Keratinocyte (primary cell): ENCODE results near the gene LRRFIP2.

Source experiments
- CTCF ChIP-seq, 3 experiments: IDR thresholded peaks in 1 of 3; conservative IDR thresholded peaks in 1 of 3; optimal IDR thresholded peaks in 1 of 3; 2 replicates in 2 of 3; 3 replicates in 1 of 3; pipeline versions ENCODE3 to v1.5.1; 2011; ENCODE audit warnings: low read length in 3 of 3, mild to moderate bottlenecking in 3 of 3, moderate library complexity in 2 of 3, control low read depth in 1 of 3, inconsistent platforms in 1 of 3; ENCODE audit not compliant: insufficient read depth in 2 of 3; ENCODE audit errors: extremely low read depth in 1 of 3
- EZH2 ChIP-seq: IDR thresholded peaks from one replicate; pipeline ENCODE4 v1.6.1; 2012; ENCODE audit warnings: inconsistent platforms, mild to moderate bottlenecking, low read length, moderate library complexity

- TF ChIP-seq CTCF (optimal IDR thresholded peaks at IDR 0.05 in 1 of 3, IDR thresholded peaks at IDR 0.05 in 1 of 3, conservative IDR thresholded peaks at IDR 0.05 in 1 of 3; ENCODE audit: extremely low read depth in 1 of 3, insufficient read depth in 2 of 3, low read length in 3 of 3) (no peak), EZH2 (no peak)
These were observed 76.6 kb downstream of the LRRFIP2 start for GRCh38 chr3:37097776-37098175.
